ENCODE measurements around the gene APOC1.
"Not testable (repeated sequence)": the region's sequence is repeated elsewhere in the genome, so short reads cannot be mapped to it uniquely, and the experiment has no call there.

APOC1 gene

DNA sequence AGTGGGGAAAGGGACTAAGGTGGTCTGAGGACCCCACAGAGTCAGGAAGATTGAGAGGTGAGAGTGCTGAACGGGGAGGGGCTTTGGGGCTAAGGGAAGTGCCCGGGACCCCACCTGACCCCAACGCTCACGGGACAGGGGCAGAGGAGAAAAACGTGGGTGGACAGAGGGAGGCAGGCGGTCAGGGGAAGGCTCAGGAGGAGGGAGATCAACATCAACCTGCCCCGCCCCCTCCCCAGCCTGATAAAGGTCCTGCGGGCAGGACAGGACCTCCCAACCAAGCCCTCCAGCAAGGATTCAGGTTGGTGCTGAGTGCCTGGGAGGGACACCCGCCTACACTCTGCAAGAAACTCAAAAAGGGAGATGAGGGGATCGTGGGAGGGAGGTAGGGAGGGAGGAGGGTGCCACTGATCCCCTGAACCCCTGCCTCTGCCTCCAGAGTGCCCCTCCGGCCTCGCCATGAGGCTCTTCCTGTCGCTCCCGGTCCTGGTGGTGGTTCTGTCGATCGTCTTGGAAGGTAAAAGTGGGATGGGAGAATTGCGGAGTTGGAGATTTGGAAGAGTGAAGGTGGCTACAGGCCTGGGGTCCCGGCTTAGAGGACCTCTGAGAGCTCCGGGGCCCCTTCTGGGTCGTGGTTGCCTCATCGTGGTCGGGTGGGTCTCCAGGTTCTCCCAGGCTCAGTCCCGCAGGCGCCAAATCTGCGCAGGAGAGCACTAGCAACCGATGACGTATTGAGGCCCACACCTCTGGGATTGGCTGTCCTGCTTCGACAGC, at the start of gene APOC1:
Gene APOC1, plus strand, starts transcription at position 176 of the 774 bp plus-strand sequence. Its CDS starts 284 bp downstream, at position 460.
- DNase-seq (ENCODE audit: low read depth): not testable (repeated sequence)

- no peak for DNase-seq (ENCODE audit: low read depth)
Measured at GRCh38 chr19:44865196-44865767, 49.1 kb upstream of the APOC1 start.

DNA sequence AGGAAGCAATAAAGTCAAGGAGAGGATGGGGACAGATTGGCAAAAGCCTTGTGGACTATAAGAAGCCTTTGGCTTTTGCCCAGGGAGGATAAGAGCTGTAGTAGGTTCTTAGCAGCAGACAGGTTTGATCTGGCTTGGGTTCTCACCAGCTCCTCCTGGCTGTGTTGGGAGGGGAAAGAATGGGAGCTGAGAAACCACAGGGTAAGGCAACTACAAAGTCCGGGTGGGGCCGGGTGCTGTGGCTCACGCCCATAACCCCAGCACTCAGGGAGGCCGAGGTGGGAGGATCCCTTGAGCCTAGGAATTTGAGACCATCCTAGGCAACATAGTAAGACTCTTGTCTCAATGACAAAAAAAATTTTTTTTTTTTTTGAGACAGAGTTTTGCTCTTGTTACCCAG, 47.7 kb upstream of the APOC1 start:
- DNase-seq (ENCODE audit: low read depth): no peak

- no peak for DNase-seq (ENCODE audit: low read depth)
Measured at GRCh38 chr19:44867578-44867977, 46.8 kb upstream of the APOC1 start.

DNA sequence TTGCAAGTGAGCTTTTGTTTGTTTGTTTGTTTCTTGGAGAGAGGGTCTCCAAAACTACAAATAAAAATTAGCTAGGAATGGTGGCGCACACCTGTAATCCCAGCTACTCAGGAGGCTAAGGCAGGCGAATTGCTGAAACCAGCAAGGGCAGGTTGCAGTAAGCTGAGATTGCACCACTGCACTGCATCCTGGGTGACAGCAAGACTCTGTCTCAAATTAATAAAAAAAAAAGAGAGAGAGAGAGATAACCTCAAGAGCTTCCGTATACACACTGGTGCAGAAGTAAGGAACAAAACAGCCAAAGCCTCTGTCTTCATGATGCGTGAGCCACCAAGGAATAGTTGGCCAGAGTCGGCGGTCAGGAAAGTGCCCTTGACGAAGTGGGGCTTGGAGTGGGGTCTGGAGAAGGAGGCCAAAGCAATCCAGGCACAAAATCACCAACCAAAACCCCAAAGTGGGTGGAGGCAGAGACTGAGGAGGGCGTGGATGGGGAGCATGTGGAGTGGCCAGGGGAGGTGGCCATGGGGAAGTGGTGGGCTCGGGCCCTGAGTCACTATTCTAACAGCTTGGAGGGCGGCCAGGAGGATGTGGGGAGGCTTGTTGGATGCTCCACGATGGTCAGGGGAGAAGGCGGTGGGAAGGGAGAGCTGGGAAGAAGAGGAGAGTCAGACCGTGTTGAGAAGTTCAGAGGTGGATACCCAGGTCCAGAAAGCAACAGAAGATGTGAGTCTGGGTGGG, 44.5 kb upstream of the APOC1 start:
- DNase-seq (ENCODE audit: low read depth): no peak

DNA sequence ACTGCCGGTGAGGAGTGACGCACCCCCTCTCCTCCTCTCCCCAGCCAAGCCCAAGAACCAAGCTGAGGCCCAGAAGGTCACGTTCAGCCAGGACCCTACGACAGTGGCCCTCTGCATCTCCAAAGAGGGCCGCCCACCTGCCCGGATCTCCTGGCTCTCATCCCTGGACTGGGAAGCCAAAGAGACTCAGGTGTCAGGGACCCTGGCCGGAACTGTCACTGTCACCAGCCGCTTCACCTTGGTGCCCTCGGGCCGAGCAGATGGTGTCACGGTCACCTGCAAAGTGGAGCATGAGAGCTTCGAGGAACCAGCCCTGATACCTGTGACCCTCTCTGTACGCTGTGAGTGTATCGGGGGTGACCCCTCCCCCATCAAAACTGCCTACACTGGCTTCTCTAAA, 42.6 kb upstream of the APOC1 start:
- DNase-seq (ENCODE audit: low read depth): no peak

DNA sequence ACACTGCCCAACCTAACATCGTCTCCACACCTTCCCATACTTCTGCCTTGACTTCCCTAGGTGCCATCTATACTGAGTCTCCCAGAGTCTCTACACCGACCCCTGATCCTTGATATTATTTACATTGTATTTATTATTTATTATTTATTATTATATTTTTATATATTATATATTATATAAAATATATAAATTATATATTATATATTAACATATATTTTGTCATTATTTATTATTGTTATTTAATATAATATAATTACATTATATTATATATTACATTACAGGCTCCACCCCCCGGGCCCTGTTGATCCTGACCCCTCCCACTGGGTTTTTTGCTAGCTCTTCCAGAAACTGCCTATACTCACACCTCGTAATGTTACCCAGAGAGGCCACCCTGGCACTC, 41.7 kb upstream of the APOC1 start:
- DNase-seq (ENCODE audit: low read depth): no peak

- no peak for DNase-seq (ENCODE audit: low read depth)
Measured at GRCh38 chr19:44874317-44874716, 40.1 kb upstream of the APOC1 start.

GRCh38 chr19:44875666-44876451, 38.5 kb upstream of the APOC1 start:
- no peak for DNase-seq (ENCODE audit: low read depth)

DNA sequence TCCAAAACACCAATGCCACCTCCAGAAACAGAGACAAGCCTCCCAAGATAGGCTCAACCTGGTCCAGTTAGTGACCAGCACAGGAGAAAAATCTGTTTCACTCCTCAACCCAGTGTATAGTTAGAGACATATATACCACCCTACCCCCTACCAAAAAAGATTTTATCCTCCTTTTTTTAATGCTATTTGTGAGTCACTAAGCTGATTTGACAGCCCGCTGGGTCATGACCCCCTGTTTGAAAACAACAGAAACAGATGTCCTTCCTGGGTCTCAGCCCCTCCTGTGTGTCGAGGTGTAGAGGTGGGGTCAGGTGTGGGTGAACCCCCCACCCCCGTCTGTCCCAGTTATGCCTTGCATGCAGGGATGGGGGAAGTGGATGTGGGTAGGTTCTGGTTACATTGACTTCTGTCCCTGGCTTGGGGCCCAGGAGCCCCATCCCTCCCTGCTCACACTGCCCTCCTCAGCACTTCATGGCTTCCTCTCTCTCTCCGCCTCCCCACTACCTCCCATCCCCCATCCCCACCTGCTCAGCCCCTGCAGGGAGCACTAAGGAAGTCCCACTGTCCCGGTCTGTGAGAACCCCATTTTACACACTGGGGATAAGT, 37.4 kb upstream of the APOC1 start:
- DNase-seq (ENCODE audit: low read depth): peak; percentile 33

DNA sequence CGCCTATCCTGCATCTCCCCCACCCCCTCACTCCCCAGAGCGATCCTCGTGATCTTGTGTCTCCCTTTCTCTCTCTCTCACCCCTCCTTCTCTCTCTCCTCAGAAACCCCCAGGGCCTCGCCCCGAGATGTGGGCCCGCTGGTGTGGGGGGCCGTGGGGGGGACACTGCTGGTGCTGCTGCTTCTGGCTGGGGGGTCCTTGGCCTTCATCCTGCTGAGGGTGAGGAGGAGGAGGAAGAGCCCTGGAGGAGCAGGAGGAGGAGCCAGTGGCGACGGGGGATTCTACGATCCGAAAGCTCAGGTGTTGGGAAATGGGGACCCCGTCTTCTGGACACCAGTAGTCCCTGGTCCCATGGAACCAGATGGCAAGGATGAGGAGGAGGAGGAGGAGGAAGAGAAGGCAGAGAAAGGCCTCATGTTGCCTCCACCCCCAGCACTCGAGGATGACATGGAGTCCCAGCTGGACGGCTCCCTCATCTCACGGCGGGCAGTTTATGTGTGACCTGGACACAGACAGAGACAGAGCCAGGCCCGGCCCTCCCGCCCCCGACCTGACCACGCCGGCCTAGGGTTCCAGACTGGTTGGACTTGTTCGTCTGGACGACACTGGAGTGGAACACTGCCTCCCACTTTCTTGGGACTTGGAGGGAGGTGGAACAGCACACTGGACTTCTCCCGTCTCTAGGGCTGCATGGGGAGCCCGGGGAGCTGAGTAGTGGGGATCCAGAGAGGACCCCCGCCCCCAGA, 36.1 kb upstream of the APOC1 start:
- DNase-seq (ENCODE audit: low read depth): no peak

GRCh38 chr19:44879309-44880065, 34.9 kb upstream of the APOC1 start:
- no peak for DNase-seq (ENCODE audit: low read depth)

GRCh38 chr19:44882063-44882462, 32.3 kb upstream of the APOC1 start:
- no peak for DNase-seq (ENCODE audit: low read depth)

GRCh38 chr19:44882619-44883397, 31.6 kb upstream of the APOC1 start:
- not testable (repeated sequence) for DNase-seq (ENCODE audit: low read depth)

- no peak for DNase-seq (ENCODE audit: low read depth)
Measured at GRCh38 chr19:44883922-44884321, 30.5 kb upstream of the APOC1 start.

DNA sequence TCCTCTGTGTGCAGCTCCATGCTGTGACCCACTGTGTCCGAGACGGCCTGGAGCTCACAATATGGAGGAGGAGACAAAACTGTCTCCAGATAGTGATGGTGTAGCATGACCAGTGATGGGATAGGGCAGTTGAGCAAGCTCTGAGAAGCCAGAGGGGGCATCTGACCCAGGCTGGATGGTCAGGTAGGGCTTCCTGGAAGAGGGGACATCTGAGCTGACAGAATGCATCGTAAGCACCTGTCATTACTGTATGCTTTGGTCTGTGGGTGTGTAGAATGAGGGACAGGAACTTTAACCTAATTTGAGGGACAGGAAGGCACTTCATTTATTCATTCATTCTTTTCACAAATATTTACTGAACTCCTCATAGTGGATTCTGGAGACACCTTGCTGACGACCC, 29.8 kb upstream of the APOC1 start:
- DNase-seq (ENCODE audit: low read depth): no peak

- DNase-seq (ENCODE audit: low read depth): no peak
Measured at GRCh38 chr19:44886141-44886540, 28.3 kb upstream of the APOC1 start.

GRCh38 chr19:44887648-44888047, 26.8 kb upstream of the APOC1 start:
- DNase-seq (ENCODE audit: low read depth): no peak

DNA sequence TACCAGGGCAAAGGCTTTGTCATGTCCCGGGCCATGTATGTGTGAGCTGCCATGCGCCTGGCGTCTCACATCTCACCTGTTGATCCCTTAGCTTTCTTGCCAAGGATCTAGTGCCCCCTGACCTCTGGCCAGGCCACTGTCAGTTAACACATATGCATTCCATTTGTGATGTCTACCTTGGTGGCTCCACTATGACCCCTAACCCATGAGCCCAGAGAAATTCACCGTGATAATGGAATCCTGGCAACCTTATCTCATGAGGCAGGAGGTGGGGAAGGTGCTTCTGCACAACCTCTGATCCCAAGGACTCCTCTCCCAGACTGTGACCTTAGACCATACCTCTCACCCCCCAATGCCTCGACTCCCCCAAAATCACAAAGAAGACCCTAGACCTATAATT, 26.1 kb upstream of the APOC1 start:
- DNase-seq (ENCODE audit: low read depth): not testable (repeated sequence)

Measured in CMK (cell line).